ENCODE measurements around the gene FGF8.

Gene FGF8

GRCh38 chr10:101766753-101767599, 8.9 kb downstream of the FGF8 start:
- DNase-seq (ENCODE audit: extremely low read depth, low read depth) = no peak
- TF ChIP-seq, protein P1, sequence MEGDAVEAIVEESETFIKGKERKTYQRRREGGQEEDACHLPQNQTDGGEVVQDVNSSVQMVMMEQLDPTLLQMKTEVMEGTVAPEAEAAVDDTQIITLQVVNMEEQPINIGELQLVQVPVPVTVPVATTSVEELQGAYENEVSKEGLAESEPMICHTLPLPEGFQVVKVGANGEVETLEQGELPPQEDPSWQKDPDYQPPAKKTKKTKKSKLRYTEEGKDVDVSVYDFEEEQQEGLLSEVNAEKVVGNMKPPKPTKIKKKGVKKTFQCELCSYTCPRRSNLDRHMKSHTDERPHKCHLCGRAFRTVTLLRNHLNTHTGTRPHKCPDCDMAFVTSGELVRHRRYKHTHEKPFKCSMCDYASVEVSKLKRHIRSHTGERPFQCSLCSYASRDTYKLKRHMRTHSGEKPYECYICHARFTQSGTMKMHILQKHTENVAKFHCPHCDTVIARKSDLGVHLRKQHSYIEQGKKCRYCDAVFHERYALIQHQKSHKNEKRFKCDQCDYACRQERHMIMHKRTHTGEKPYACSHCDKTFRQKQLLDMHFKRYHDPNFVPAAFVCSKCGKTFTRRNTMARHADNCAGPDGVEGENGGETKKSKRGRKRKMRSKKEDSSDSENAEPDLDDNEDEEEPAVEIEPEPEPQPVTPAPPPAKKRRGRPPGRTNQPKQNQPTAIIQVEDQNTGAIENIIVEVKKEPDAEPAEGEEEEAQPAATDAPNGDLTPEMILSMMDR (IDR thresholded peaks at IDR 0.05; ENCODE audit: low read depth, low read length) = no peak

DNA sequence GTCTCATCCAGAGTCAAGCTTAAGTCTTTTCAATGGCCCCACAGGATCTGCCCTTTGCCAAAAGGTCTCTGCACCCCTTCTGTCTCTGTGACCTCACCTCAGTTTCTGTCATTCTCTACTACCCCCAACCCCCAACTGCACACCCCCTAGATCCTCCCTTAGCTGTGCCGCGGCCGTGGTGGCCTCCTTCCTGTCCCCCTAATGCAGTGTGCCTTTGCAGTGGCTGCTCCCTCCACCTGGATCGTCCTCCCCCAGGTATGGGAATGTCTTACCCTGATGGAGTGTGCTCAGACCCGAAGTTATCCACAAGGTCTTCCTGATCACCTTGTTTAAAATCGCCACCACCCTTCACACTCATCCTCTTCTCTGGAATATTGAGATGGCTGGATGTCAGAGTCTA, 9.6 kb downstream of the FGF8 start:
- DNase-seq (ENCODE audit: extremely low read depth, low read depth) = no peak
- TF ChIP-seq, protein P1 (IDR thresholded peaks at IDR 0.05; ENCODE audit: low read depth, low read length) = no peak

DNA sequence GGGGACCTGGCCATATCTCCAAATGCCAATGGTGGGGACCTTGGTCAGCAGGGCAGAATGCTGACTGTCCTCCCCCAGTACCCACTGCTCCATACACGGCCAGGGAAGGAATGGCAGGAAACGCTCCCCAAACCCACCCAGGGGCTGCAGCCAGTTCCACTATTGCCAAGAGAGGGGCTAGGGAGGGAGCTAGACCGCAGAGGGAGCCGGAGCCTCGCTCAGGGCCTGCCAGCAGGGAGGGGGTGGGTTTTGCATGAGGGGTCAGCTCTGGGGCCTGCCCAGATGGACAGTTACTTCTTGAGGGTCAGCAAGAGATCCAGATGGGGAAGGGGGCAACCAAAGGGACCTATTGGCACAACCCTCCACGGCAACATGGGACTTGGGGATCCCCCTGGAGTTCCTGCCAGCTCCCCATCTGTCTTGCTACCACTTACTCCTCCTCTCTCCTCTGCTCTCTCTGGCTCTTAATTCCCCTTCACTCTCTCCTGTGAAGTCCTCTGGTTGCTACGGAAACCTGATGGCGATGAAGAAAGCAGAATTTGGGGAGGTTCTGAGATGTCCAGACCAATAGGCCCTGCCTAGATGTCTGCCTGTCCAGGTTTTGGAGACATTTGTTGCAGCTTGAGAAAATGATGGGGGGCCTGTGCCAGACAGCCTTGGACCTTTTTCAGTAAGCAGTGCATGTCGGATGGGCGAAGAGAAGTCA, 12.6 kb downstream of the FGF8 start:
- DNase-seq (ENCODE audit: extremely low read depth, low read depth) = no peak
- TF ChIP-seq, protein P1 (IDR thresholded peaks at IDR 0.05; ENCODE audit: low read depth, low read length) = no peak

GRCh38 chr10:101762736-101763135, 13.2 kb downstream of the FGF8 start:
- TF ChIP-seq, protein P1 (IDR thresholded peaks at IDR 0.05; ENCODE audit: low read depth, low read length) = no peak
- DNase-seq (ENCODE audit: extremely low read depth, low read depth) = no peak

- TF ChIP-seq, protein P1 (IDR thresholded peaks at IDR 0.05; ENCODE audit: low read depth, low read length) = no peak
- no peak for DNase-seq (ENCODE audit: extremely low read depth, low read depth)
Measured at GRCh38 chr10:101761226-101761625, 14.7 kb downstream of the FGF8 start.

DNA sequence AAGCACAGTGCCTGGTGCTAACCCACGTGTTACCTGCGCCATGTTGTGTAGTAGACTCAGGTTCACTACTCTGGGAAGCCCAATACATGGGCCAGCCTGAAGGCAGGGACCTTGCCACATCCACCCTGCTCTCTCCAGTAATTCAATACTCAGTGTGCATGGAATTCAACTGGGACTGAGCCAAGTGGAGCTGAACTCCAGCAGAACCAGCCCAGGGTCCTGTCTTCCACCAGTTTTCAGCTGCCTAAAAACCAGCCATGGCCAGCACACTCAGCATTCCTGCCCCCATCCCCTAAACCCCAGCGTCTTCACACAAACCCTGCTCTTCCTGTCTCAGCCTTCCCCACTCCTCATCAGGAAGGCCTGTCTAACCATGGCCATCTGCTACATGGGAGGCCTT, 15.4 kb downstream of the FGF8 start:
- DNase-seq (ENCODE audit: extremely low read depth, low read depth) = no peak
- TF ChIP-seq, protein P1 (IDR thresholded peaks at IDR 0.05; ENCODE audit: low read depth, low read length) = no peak

Data from AG09319 (cell line).